ENCODE data around the gene EMP1. TPM values are rescaled to one million over a fixed set of nuclear protein-coding genes. Genes with fewer than 3 reads are reported as not detected.

EMP1 gene
- total RNA-seq, 1 experiment from 2014 or later: 18.6 TPM

GRCh38 chr12:13220838-13221237 is 24.3 kb downstream of the EMP1 start:
- ATAC-seq (no peak), DNase-seq (ENCODE audit: low read depth, low spot score) (no peak)
- Histone ChIP-seq H3K4me1 (ENCODE audit: control insufficient read depth, insufficient read depth, low read length) (no peaks in the 10 kb centered on the region), H3K4me3 (ENCODE audit: low read depth in 2 of 2, low read length in 2 of 2) (no peak overlapping the region), H3K36me3 (ENCODE audit: control insufficient read depth, insufficient read depth, low read length) (no peaks in the 10 kb centered on the region), H3K27me3 (ENCODE audit: control insufficient read depth, insufficient read depth, low read length) (no peaks in the 10 kb centered on the region), H3K9me3 (ENCODE audit: control insufficient read depth, insufficient read depth, low read depth, low read length) (no peaks in the 10 kb centered on the region), H3K27ac (ENCODE audit: low read length) (no peak overlapping the region)
- no peak for TF ChIP-seq SIN3A (IDR thresholded peaks at IDR 0.05; ENCODE audit: borderline replicate concordance, insufficient read depth, low read depth, low read length)
- no peak for TF ChIP-seq TCF7L2 (IDR thresholded peaks at IDR 0.05; ENCODE audit: low read depth, low read length)
- TF ChIP-seq REST (IDR thresholded peaks at IDR 0.05; ENCODE audit: insufficient read depth in 1 of 2, low read depth in 2 of 2, low read length in 1 of 2): no peak
- TF ChIP-seq CTCF (IDR thresholded peaks at IDR 0.05): no peak
- no peak for TF ChIP-seq POLR2AphosphoS5 (IDR thresholded peaks at IDR 0.05; ENCODE audit: low read depth, low read length)
- ChIA-PET POLR2A (interaction anchor here (0.7 kb wide), 1 partner anchor 25 kb away, joined by 3 read pairs; the partner anchor contains the start of gene EMP1), CTCF (no interaction called here)
- BruUV-seq (replicated peaks): no TSS peak
- intact Hi-C loops (cut with micrococcal nuclease; ENCODE audit: unreplicated experiment) (no loop called here), in situ Hi-C loops (cut with HindIII; ENCODE audit: low pct_unique_long_range_greater_than_20kb, low sequenced_read_pairs) (no loop called here)

- ChIA-PET CTCF (interaction anchor here (0.9 kb wide), 1 partner anchor 10 kb away, joined by 5 read pairs; no protein-coding TSS in a partner anchor), POLR2A (no interaction called here)
- H3K9me3 ChIP-seq (ENCODE audit: control insufficient read depth, insufficient read depth, low read depth, low read length): no peaks in the 10 kb centered on the region
- TF ChIP-seq SIN3A (IDR thresholded peaks at IDR 0.05; ENCODE audit: borderline replicate concordance, insufficient read depth, low read depth, low read length): no peak
- no peak for TF ChIP-seq POLR2AphosphoS5 (IDR thresholded peaks at IDR 0.05; ENCODE audit: low read depth, low read length)
- TF ChIP-seq REST (IDR thresholded peaks at IDR 0.05; ENCODE audit: insufficient read depth in 1 of 2, low read depth in 2 of 2, low read length in 1 of 2): no peak
- TF ChIP-seq TCF7L2 (IDR thresholded peaks at IDR 0.05; ENCODE audit: low read depth, low read length): no peak
- TF ChIP-seq CTCF (IDR thresholded peaks at IDR 0.05): no peak
- no peak for DNase-seq (ENCODE audit: low read depth, low spot score)
- H3K4me1 ChIP-seq (ENCODE audit: control insufficient read depth, insufficient read depth, low read length): no peaks in the 10 kb centered on the region
- no TSS peak for BruUV-seq (replicated peaks)
- in situ Hi-C loops (cut with HindIII; ENCODE audit: low pct_unique_long_range_greater_than_20kb, low sequenced_read_pairs): no loop called here
- no peak overlapping the region for H3K4me3 ChIP-seq (ENCODE audit: low read depth in 2 of 2, low read length in 2 of 2)
- H3K27me3 ChIP-seq (ENCODE audit: control insufficient read depth, insufficient read depth, low read length): no peaks in the 10 kb centered on the region
- intact Hi-C loops (cut with micrococcal nuclease; ENCODE audit: unreplicated experiment): no loop called here
- ATAC-seq: no peak
- H3K27ac ChIP-seq (ENCODE audit: low read length): no peak overlapping the region
- no peaks in the 10 kb centered on the region for H3K36me3 ChIP-seq (ENCODE audit: control insufficient read depth, insufficient read depth, low read length)
Measured at GRCh38 chr12:13222076-13222475, 25.6 kb downstream of the EMP1 start.
